ENCODE results near the gene PQBP1. TPM values are rescaled to one million over a fixed set of nuclear protein-coding genes. Genes with fewer than 3 reads are reported as not detected.
A peak's percentile ranks its signal among the peaks of the same experiment; 100 is the strongest.

PQBP1 gene
- polyA plus RNA-seq, 1 donor (not counting 4 experiments of a cell fraction or from before 2014, with no cell fraction given), result 79.0 TPM

DNA sequence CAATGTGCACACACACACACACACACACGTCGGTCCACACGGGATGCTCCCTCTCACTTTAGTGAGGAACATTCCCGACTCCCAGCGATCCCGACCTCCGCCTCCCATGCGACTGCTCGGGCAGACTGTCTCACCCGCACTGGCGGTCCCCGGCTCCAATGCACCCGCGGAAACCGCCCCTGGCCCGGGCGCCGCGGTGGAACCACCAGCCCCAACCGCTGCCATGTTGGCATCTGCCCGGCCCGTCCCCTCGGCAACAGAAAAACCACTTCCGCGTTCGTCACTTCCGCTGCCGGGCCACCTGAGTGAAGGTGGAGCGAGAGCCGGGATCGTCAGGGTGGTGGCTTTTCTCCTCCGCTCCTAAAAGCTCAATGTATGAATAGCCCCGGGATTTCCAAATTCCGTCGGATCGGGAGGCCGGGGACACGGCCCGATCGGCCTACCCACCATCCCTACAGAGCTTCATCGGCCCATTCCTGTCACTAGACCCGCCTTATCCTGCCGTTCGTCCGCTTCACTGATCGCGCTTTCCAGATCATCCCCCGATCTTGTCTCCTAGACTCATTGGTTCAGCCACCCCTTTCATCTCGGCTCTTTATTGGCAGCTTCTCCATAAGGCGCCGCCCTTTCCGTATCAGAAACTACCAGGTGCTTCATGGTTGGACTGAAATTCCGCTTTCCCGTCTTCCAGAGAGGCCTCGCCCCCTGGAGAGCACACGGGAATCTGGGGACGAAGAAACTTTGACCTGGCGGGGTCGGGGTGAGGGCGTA lies 13.9 kb downstream of the PQBP1 start, which contains the start of gene SLC35A2:
Gene SLC35A2, minus strand, starts transcription at position 235 of the 771 bp plus-strand sequence. Its CDS starts 10 bp downstream, at position 225.
- Histone ChIP-seq H3K4me1 (ENCODE audit: control insufficient read depth, extremely low read depth, insufficient read depth, low read length) (peaks cover 7% of the 10 kb centered on the region), H3K9me3 (ENCODE audit: control insufficient read depth, low read depth, low read length) (peaks cover 3% of the 10 kb centered on the region), H3K27me3 (ENCODE audit: control insufficient read depth, extremely low read depth, insufficient read depth, low read length) (no peaks in the 10 kb centered on the region), H3K36me3 (ENCODE audit: control insufficient read depth in 2 of 2, extremely low read depth in 1 of 2, insufficient read depth in 2 of 2, low read length in 2 of 2) (peaks cover 6 to 10% of the 10 kb centered on the region in 2 experiments), H3K27ac (ENCODE audit: control insufficient read depth, insufficient read depth, low read length) (peak within 1 kb of the TSS; percentile 89), H3K9ac (ENCODE audit: control insufficient read depth, extremely low read depth, insufficient read depth, low read length) (peak within 1 kb of the TSS; percentile 87), H4K20me1 (ENCODE audit: control insufficient read depth, extremely low read depth, insufficient read depth, low read length) (no peaks in the 10 kb centered on the region), H3K4me3 (ENCODE audit: control insufficient read depth in 2 of 3, extremely low read depth in 1 of 3, insufficient read depth in 2 of 3, low read depth in 1 of 3, low read length in 3 of 3) (peak within 1 kb of the TSS; percentile 63 to 91 (median 74)), H3K9me1 (ENCODE audit: control insufficient read depth, extremely low read depth, insufficient read depth, low read length) (no peaks in the 10 kb centered on the region), H3K79me2 (ENCODE audit: control insufficient read depth, insufficient read depth, low read length) (peaks cover 29% of the 10 kb centered on the region), H2AFZ (ENCODE audit: control insufficient read depth, low read length) (peak within 1 kb of the TSS; percentile 73), H3K4me2 (ENCODE audit: control insufficient read depth, extremely low read depth, insufficient read depth, low read depth, low read length) (peak within 1 kb of the TSS; percentile 67)
- no peak for TF ChIP-seq EZH2 (IDR thresholded peaks at IDR 0.05; ENCODE audit: low read length)
- TF ChIP-seq, protein P1, sequence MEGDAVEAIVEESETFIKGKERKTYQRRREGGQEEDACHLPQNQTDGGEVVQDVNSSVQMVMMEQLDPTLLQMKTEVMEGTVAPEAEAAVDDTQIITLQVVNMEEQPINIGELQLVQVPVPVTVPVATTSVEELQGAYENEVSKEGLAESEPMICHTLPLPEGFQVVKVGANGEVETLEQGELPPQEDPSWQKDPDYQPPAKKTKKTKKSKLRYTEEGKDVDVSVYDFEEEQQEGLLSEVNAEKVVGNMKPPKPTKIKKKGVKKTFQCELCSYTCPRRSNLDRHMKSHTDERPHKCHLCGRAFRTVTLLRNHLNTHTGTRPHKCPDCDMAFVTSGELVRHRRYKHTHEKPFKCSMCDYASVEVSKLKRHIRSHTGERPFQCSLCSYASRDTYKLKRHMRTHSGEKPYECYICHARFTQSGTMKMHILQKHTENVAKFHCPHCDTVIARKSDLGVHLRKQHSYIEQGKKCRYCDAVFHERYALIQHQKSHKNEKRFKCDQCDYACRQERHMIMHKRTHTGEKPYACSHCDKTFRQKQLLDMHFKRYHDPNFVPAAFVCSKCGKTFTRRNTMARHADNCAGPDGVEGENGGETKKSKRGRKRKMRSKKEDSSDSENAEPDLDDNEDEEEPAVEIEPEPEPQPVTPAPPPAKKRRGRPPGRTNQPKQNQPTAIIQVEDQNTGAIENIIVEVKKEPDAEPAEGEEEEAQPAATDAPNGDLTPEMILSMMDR (optimal IDR thresholded peaks at IDR 0.05 in 1 of 3, IDR thresholded peaks at IDR 0.05 in 1 of 3, conservative IDR thresholded peaks at IDR 0.05 in 1 of 3; ENCODE audit: extremely low read depth in 1 of 3, insufficient read depth in 2 of 3, low read length in 3 of 3), result no peak
- FAIRE-seq, result no peak
- dilution Hi-C loops (cut with MboI; ENCODE audit: extremely low pct_ligation_motif_present, low sequenced_read_pairs), result no loop called here
- DNase-seq (ENCODE audit: low read depth, low spot score), result no peak

DNA sequence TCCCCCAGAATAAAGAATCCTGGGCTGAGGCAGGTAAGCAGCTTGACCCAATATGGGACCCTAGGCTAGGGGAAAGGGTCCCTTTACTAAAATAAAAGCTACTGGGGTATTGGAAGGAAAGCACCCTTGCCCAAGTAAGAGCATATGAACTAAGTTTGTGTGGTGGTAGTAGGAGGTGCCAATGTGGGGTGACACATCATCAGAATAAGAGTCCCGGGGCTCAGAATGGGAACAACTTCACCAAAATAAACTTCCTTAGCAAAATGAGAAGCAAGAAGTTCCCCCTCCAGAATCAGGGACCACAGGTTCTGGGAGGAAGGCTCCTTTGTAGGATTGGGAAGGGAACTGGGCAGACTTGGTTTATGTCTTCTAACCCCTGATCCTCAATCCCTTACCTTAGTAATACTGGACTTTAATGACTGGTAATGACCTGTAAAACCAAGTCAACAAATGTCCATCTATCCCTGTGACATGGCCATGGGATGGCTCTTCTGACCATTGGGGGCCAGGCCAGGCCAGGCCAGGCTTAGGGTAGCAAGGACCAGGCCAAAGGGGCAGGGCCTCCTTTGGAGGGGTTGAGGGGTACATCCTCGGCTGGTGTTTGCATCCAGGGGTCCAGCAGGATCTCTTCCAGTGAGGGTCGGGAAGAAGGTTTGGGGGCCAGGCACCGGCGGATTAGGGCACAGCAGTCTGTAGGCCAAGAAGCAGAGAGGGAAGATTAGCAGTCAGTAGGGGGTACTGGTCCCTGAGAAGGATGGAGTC lies 16.1 kb downstream of the PQBP1 start:
- Histone ChIP-seq H3K9me3 (ENCODE audit: control insufficient read depth, low read depth, low read length) (peaks cover 2% of the 10 kb centered on the region), H3K79me2 (ENCODE audit: control insufficient read depth, insufficient read depth, low read length) (peaks cover 39% of the 10 kb centered on the region), H3K36me3 (ENCODE audit: control insufficient read depth in 2 of 2, extremely low read depth in 1 of 2, insufficient read depth in 2 of 2, low read length in 2 of 2) (peaks cover 6 to 7% of the 10 kb centered on the region in 2 experiments), H3K27me3 (ENCODE audit: control insufficient read depth, extremely low read depth, insufficient read depth, low read length) (no peaks in the 10 kb centered on the region), H4K20me1 (ENCODE audit: control insufficient read depth, extremely low read depth, insufficient read depth, low read length) (no peaks in the 10 kb centered on the region), H3K9ac (ENCODE audit: control insufficient read depth, extremely low read depth, insufficient read depth, low read length) (no peak overlapping the region), H3K4me3 (ENCODE audit: control insufficient read depth in 2 of 3, extremely low read depth in 1 of 3, insufficient read depth in 2 of 3, low read depth in 1 of 3, low read length in 3 of 3) (no peak overlapping the region), H2AFZ (ENCODE audit: control insufficient read depth, low read length) (no peak overlapping the region), H3K9me1 (ENCODE audit: control insufficient read depth, extremely low read depth, insufficient read depth, low read length) (no peaks in the 10 kb centered on the region), H3K27ac (ENCODE audit: control insufficient read depth, insufficient read depth, low read length) (no peak overlapping the region), H3K4me2 (ENCODE audit: control insufficient read depth, extremely low read depth, insufficient read depth, low read depth, low read length) (no peak overlapping the region), H3K4me1 (ENCODE audit: control insufficient read depth, extremely low read depth, insufficient read depth, low read length) (peaks cover 13% of the 10 kb centered on the region)
- FAIRE-seq (no peak), DNase-seq (ENCODE audit: low read depth, low spot score) (no peak)
- no peak for TF ChIP-seq EZH2 (IDR thresholded peaks at IDR 0.05; ENCODE audit: low read length)
- TF ChIP-seq, protein P1 (optimal IDR thresholded peaks at IDR 0.05 in 1 of 3, IDR thresholded peaks at IDR 0.05 in 1 of 3, conservative IDR thresholded peaks at IDR 0.05 in 1 of 3; ENCODE audit: extremely low read depth in 1 of 3, insufficient read depth in 2 of 3, low read length in 3 of 3), result no peak
- dilution Hi-C loops (cut with MboI; ENCODE audit: extremely low pct_ligation_motif_present, low sequenced_read_pairs), result no loop called here

All from keratinocyte (primary cell).